HG03280 (cell line): ENCODE data around the gene PCDHB3.
"Not testable (repeated sequence)": the region's sequence is repeated elsewhere in the genome, so short reads cannot be mapped to it uniquely, and the experiment has no call there.

Experiments
- ATAC-seq: cut with Tn5 transposase; IDR thresholded peaks from one replicate; pipeline ENCODE4 v1.9.1; 2021; ENCODE audit warnings: mild to moderate bottlenecking, moderate library complexity; ENCODE audit not compliant: unreplicated experiment

Gene PCDHB3

DNA sequence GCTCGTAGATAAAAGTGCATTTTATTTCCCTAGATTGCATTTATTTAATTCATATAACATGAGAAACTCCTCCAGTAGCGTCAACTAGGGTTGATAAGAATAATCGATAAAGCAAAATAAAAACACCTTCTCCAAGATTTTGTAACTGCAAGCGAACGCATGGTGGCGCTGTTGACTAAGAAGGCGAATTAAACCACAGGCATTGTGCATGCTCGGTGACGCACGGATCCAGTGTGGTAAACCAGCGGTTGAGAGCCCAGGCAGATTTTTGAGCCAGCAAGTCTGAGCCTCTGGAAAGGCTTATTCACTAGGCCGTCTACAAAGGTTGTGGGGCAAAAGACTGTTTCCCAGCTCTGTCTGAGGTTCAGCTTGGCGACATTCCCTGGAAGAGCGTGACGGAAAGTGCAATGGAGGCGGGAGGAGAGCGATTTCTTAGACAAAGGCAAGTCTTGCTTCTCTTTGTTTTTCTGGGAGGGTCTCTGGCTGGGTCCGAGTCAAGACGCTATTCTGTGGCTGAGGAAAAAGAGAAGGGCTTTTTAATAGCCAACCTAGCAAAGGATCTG is at the start of gene PCDHB3:
TSS of gene PCDHB3 (plus strand) at position 231 of the 563 bp plus-strand sequence. CDS start at position 408, 177 bp downstream.
- ATAC-seq: no peak

- no peak for ATAC-seq
Observed at GRCh38 chr5:141050622-141051520, 49.4 kb upstream of the PCDHB3 start, which contains the start of gene PCDHB1. TSS of gene PCDHB1 (plus strand) at chr5:141051374. CDS start at chr5:141051471, 97 bp downstream.

- no peak for ATAC-seq
Observed at GRCh38 chr5:141051521-141051866, 48.8 kb upstream of the PCDHB3 start.

DNA sequence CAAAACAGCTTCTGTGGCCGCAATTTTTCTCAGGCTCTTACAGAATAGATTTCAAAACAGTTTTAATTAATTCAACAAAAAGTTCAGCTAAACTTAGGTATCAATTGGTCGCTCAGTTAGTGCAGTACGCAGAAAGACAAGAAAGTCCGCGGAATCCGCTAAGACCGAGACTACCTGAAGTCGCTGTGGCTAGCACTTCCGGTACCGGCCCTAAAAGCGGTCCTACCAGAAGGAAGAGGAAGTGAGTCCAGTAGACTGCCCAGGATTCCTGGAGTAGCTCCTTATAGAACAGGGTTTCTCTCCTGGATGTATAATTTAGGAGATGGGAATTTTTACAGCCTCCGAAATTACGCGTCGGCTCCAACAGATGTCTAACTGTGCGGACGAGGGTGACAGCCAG is 22.4 kb upstream of the PCDHB3 start:
- ATAC-seq: no peak

DNA sequence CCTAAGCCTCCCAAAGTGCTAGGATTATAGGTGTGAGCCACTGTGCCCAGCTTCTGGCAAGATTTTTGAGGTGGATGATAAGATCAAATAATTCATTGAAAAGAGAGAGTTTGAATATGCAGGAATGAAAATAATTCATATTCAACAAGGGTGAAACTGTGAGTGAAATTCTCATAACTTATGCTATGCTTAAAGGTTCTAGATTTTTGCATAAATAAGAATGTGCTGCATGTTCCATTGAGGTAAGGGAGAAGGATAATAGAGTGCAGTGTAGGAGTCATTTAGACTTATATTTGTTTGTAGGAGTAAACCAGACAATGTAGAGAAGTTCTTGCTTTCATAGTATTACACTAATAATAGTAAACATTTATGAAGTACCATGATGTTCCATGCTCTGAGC is 18.0 kb upstream of the PCDHB3 start:
- no peak for ATAC-seq

DNA sequence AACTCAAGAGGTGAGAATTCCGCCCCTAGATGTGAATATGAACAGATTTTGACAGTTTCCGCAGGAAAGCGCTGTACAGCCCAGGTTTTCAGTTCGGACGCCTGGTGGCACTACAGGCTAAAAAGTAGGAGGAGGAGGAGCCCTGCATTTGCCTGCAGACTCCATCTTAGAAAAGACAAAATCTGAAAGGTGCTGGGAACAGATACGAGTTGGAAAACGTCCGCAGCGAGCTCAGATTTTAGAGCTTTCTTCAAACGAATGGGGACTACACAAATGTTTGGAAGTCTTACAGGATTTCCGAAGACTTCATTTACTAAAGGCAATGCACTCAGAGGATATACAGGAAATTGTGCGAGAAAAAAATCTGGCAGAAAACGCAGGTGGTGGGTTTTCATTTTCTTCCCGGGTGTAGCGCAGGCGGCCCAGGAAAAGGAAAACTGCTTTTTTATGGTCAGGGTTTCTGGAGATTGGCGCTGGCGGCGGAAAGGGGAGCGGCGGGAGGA is 15.7 kb upstream of the PCDHB3 start:
- ATAC-seq: no peak

DNA sequence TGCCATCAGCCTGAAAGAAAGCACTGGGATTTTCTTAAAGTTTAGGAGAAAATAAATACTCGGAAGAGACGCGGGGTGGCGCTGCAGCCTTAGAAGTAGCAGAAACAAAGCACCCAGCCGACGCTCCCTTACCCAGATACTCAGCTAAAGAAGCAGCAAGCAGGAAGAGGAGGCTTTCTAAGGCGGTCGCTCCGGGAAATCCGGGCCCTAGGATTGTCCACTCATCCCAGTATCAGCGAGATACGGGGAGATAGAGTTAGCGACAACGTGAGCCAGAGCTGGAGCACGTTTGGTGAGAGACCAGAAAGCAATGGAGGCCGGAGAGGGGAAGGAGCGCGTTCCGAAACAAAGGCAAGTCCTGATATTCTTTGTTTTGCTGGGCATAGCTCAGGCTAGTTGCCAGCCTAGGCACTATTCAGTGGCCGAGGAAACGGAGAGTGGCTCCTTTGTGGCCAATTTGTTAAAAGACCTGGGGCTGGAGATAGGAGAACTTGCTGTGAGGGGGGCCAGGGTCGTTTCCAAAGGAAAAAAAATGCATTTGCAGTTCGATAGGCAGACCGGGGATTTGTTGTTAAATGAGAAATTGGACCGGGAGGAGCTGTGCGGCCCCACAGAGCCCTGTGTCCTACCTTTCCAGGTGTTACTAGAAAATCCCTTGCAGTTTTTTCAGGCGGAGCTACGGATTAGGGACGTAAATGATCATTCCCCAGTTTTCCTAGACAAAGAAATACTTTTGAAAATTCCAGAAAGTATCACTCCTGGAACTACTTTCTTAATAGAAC is 5.6 kb upstream of the PCDHB3 start, which contains the start of gene PCDHB2:
TSS of gene PCDHB2 (plus strand) at position 135 of the 782 bp plus-strand sequence. CDS start at position 311, 176 bp downstream.
- no peak for ATAC-seq

DNA sequence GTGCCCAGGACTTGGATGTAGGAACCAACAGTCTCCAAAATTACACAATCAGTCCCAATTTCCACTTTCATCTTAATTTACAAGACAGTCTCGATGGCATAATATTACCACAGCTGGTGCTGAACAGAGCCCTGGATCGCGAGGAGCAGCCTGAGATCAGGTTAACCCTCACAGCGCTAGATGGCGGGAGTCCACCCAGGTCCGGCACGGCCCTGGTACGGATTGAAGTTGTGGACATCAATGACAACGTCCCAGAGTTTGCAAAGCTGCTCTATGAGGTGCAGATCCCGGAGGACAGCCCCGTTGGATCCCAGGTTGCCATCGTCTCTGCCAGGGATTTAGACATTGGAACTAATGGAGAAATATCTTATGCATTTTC is 5.0 kb upstream of the PCDHB3 start:
- ATAC-seq: no peak

GRCh38 chr5:141096181-141096580 is 4.1 kb upstream of the PCDHB3 start:
- ATAC-seq: not testable (repeated sequence)

DNA sequence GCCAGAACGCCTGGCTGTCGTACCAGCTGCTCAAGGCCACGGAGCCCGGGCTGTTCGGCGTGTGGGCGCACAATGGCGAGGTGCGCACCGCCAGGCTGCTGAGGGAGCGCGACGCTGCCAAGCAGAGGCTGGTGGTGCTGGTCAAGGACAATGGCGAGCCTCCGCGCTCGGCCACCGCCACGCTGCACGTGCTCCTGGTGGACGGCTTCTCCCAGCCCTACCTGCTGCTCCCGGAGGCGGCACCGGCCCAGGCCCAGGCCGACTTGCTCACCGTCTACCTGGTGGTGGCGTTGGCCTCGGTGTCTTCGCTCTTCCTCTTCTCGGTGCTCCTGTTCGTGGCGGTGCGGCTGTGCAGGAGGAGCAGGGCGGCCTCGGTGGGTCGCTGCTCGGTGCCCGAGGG is 3.7 kb upstream of the PCDHB3 start:
- not testable (repeated sequence) for ATAC-seq

- ATAC-seq: no peak
Observed at GRCh38 chr5:141101059-141101458, 786 bp downstream of the PCDHB3 start.

DNA sequence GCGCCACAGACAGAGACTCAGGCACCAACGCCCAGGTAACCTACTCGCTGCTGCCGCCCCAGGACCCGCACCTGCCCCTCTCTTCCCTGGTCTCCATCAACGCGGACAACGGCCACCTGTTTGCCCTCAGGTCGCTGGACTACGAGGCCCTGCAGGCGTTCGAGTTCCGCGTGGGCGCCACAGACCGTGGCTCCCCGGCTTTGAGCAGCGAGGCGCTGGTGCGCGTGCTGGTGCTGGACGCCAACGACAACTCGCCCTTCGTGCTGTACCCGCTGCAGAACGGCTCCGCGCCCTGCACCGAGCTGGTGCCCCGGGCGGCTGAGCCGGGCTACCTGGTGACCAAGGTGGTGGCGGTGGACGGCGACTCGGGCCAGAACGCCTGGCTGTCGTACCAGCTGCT is 1.8 kb downstream of the PCDHB3 start:
- not testable (repeated sequence) for ATAC-seq

- ATAC-seq: not testable (repeated sequence)
Observed at GRCh38 chr5:141102471-141102870, 2.2 kb downstream of the PCDHB3 start.

GRCh38 chr5:141105350-141105749 is 5.1 kb downstream of the PCDHB3 start:
- no peak for ATAC-seq

- no peak for ATAC-seq
Observed at GRCh38 chr5:141119250-141119649, 19.0 kb downstream of the PCDHB3 start.

- no peak for ATAC-seq
Observed at GRCh38 chr5:141121563-141121962, 21.3 kb downstream of the PCDHB3 start, which contains the start of gene PCDHB4. TSS of gene PCDHB4 (plus strand) at chr5:141121818. CDS start at chr5:141121999, 181 bp downstream.

DNA sequence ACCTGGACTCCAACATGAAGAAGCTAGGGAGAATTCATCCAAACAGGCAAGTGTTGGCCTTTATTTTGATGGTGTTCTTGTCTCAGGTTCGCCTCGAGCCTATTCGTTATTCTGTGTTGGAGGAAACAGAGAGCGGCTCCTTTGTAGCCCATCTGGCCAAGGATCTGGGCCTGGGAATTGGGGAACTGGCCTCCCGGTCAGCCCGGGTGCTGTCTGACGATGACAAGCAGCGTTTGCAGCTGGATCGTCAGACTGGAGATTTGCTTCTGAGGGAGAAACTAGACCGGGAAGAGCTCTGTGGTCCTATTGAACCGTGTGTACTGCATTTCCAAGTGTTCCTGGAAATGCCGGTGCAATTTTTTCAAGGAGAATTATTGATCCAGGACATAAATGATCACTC is 21.7 kb downstream of the PCDHB3 start:
- no peak for ATAC-seq

GRCh38 chr5:141123396-141124135 is 23.3 kb downstream of the PCDHB3 start:
- not testable (repeated sequence) for ATAC-seq

DNA sequence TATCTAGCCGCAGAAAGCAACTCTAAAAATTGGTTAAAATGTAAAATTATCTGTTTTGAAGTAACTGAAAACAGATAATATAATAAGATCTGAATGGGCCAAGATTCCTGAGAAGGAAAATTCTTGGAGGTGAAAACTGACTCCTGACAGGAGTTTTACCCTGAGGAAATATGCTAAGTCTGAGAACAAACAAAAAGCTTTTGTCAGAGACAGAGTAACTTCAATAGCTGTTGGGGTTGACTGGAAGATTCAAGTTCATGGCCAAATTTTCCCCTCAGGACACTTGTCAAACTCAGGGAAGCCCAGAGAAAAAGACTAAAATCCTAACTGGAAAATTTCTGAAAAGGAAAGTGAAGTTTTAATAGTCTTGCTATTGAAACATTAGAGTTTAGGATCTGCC is 27.0 kb downstream of the PCDHB3 start:
- ATAC-seq: no peak

DNA sequence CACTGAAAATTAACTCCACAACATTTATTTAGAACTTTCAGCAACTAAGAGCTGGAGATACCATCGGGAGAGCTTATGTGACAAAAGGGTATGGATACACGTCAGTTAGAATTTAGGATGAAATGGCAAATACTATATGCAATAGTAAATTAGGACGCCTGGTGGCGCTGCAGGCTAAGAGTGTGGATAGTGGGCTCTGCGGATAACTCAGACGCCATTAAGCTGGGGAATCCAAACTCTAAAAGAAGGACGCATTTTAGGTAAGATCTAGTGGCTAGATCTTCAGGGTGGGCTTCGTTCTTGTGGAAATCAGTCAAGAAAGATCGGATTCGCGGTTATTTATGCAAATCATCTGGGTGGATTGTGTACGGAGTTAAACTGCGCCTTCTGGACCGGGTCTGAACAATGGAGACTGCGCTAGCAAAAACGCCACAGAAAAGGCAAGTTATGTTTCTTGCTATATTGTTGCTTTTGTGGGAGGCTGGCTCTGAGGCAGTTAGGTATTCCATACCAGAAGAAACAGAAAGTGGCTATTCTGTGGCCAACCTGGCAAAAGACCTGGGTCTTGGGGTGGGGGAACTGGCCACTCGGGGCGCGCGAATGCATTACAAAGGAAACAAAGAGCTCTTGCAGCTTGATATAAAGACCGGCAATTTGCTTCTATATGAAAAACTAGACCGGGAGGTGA is 34.9 kb downstream of the PCDHB3 start, which contains the start of gene PCDHB5:
TSS of gene PCDHB5 (plus strand) at position 177 of the 688 bp plus-strand sequence. CDS start at position 406, 229 bp downstream.
- ATAC-seq: no peak
